LNCaP clone FGC (cell line): Measurements from ENCODE around the gene IL20.

Source experiments
- DNase-seq: peaks from one replicate; pipeline ENCODE4 v3.0.0-alpha.2; 2011; ENCODE audit warnings: low read depth
- H3K4me3 ChIP-seq: 2 replicates; pipeline ENCODE4 v1.5.1; 2011; ENCODE audit warnings: mild to moderate bottlenecking, low read depth, low read length, control low read depth
- TF ChIP-seq, protein P1 (sequence below): IDR thresholded peaks from 2 replicates; pipeline ENCODE4 v1.5.1; 2012; ENCODE audit warnings: mild to moderate bottlenecking; ENCODE audit not compliant: control insufficient read depth, insufficient read depth; ENCODE audit errors: extremely low read depth

IL20 gene

DNA sequence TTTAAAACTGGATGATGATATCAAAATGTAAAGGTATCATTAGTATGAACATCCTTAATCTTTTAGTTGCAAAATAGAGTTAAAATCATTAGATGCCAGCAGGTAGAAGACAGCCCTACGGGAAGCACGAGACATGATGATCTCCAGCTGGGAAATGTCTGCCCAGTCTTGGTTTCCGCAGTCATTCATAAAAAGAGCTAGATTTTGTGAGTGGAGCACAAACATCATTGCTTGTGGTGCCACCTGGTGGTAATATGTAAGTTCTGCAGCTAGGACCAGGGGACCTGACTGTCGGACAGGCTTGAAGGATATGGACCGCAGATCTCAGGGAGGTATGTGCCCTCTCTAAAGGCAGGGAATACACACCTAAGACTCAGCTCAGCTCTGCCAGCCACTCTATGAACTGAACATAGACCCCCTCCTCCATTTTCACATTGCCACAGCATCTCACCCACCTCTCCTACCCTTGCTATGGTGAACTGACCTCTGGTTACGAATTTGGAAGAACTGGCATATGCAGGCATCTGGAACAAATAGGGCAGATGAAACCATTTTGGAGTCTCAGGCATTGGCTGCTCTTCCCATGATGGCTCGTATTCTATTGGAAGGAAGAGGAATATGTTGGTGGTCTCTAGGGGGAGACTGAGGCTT, 47.1 kb downstream of the IL20 start:
- peak; percentile 60 for DNase-seq
- TF ChIP-seq, protein P1, sequence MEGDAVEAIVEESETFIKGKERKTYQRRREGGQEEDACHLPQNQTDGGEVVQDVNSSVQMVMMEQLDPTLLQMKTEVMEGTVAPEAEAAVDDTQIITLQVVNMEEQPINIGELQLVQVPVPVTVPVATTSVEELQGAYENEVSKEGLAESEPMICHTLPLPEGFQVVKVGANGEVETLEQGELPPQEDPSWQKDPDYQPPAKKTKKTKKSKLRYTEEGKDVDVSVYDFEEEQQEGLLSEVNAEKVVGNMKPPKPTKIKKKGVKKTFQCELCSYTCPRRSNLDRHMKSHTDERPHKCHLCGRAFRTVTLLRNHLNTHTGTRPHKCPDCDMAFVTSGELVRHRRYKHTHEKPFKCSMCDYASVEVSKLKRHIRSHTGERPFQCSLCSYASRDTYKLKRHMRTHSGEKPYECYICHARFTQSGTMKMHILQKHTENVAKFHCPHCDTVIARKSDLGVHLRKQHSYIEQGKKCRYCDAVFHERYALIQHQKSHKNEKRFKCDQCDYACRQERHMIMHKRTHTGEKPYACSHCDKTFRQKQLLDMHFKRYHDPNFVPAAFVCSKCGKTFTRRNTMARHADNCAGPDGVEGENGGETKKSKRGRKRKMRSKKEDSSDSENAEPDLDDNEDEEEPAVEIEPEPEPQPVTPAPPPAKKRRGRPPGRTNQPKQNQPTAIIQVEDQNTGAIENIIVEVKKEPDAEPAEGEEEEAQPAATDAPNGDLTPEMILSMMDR: peak; percentile 96
- no peak overlapping the region for H3K4me3 ChIP-seq

DNA sequence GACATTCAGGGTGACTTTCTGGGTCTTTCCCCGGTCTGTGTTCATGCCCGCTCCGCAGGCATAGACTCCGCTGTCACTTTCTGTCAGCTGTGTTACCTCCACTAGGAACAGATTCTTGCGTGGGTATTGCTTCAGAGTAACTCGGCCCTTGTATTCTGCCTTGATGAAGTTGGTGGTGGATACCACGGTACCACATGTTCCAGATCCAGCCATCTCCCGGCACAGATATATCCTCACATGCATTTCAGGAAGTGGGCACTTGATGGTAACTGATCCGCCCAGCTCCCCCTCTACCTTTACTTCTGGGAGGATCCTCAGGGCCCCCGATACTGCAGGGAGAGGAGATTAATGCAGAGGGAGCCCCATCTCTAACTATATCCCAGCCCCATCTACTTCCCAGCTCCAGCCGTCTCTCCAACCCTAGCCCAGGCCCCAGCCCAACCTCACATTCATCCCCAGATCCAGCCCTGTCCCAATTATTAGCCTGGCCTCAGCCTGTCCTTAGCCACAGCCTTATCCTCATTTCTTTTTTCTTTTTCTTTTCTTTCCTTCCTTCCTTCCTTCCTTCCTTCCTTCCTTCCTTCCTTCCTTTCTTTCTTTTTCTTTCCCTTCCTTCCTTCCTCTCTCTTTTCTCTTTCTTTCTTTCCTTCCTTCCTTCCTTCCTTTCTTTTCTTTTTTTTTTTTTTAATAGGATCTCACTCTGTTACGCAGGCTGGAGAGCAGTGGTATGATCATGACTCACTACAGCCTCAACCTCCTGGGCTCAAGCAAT, 48.5 kb downstream of the IL20 start:
- DNase-seq: no peak
- TF ChIP-seq, protein P1: no peak
- no peak overlapping the region for H3K4me3 ChIP-seq

DNA sequence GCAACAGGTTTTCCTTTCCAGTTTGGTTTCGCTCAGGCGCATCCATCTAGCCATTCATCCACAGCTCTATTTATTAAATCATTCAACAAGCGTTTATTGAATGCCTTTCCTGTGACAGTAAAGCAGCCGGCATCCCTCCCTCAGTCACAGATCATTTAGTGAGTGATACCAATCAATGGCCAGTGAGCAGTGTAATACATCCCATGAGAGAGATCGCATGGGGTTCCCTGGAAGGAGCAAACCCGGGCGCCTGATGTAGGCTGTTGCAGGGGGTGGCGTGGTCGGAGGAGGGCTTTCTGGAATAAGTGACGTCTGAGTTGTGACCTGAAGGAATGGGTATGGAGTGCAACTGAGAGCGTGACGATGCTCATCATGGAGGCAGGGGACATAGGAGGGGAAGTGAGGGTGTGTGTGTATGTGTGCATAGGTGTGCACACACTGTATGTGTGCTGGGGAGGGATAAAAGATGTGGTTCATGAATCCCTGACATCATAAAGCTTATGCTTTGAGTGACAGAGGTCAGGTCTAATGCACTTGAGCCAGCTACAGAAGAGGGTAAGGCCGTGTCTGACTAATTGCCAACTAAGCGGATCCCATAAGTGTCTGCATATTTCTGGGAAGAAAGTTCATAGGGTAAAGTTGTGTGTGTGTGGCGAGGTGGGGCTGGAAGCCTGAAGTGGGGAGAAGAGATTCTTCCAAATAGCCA, 49.8 kb downstream of the IL20 start:
- DNase-seq: no peak
- TF ChIP-seq, protein P1: no peak
- H3K4me3 ChIP-seq: no peak overlapping the region

DNA sequence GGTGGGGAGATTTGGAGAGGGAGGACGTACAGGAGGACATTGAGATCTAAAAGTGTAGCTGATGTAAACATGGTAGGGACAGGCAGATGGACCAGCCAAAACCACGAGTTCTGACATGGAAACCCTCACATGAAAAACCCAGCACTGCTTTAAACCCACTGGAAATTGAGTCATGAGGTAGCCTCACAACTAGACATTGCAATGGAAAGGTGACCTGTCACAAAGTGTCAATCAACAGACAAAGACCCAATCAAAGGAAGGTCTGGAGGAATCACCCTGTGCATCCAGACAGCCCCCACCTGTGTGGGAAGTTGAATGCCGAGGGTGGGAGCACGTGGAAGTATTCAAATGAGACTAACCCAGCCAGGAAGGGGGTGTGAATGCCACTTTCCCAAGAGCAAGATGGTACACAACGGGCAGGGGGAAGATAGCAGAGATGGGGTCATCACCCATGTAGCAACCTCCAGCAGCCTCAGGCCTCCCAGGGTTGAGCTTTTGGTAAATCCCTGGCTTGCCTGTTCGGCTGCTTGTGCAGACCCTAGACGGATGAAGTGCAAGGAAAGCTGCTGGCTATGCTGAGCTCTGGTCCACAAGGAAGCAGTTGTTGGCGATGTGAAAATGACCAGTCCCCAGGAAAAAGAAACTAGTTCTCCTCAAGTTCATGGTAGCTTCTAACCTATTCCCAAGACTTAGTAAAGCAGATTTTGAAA, 50.7 kb downstream of the IL20 start:
- no peak for DNase-seq
- TF ChIP-seq, protein P1: no peak
- no peak overlapping the region for H3K4me3 ChIP-seq

DNA sequence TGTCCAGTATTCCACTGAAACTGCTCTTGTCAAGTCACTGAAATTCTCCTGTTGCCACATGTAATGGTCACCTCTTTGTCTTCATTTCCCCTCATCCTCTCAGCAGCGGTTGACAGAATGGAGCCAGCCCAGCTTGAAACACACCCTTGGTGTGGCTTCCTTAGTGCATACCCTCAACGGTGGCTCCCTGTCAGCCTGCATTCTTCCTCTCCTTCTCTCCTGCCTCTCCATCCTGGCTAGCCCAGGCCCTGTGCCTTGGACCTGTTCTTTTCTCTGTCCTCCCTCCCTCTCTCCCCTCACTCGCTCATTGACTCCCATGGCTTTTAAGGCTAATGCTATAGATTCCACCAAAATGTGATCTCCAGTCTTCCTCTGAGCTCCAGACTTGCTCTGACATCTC, 52.7 kb downstream of the IL20 start:
- TF ChIP-seq, protein P1: no peak
- DNase-seq: no peak
- H3K4me3 ChIP-seq: no peak overlapping the region
